NCI-H187 treated with DMSO at 0.1 percent for 48 hours (cell line): Measurements from ENCODE around the gene FBL.
"Not testable (repeated sequence)": the region's sequence is repeated elsewhere in the genome, so short reads cannot be mapped to it uniquely, and the experiment has no call there.

Source experiments
- DNase-seq: peaks from one replicate; lab custom pipeline; 2025; lab: John Stamatoyannopoulos, UW

FBL gene

DNA sequence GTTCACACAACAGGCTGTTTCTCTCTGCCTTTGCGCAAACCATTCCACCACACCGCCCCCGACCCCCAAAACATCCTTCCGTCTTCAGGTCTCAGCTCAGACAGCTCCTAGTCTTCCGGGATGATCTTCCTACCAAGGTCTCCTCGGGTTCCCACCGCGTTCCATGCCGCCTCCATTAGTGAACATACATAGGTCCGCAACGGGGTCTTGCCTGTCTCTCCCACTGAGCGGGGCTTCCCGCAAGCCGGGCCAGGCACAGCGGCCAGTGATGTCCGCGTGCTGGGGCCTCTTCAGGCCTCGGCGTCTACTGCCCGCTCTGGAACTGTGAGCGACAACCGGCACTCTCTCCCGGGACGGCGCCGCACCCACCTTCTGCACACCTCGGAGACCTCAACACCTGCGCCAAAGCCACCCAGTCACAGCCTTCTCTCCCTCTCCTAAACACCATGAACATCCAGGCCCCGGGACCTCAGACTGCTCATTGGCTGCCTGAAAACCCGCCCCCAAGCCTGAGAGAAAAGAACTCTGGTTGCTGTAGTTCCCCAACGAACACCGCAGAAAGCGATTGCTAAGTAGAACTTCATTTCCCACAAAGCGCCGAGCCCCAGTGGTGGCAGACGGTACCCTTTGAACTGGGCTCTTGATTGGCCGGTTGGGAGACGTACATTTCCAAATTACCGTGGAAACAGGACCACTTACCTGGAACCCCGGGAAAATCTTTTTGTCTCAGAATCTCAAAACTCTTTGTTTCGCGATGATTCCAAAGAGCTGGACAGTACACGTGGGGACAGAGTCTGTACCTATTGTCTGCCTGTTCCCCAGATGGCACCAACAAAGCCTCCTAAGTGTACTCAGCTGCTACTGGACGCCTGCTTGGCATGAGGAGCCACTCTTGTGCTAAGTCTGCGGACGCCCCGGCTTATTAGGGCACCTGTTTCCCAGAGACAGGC, 21.8 kb downstream of the FBL start:
- DNase-seq, result peak; percentile 97

DNA sequence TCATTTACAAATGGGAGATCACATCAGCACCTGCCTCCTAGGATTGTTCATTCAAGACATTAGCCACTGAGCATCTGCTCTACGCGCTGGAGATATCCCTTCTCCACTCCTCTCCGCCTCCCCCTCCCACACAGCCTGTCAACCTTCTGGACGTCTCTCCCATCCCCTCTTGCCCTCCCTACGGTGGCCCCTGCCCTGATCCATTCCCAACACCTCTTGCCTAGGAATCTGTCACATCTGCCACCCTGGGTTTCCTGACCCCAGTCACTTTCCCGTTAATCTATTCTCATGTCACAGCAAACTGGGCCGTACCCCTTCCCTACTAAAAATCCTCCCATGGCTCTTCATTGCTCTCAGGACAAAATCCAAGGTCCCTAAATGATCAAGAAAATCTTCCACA, 22.5 kb downstream of the FBL start:
- no peak for DNase-seq

DNA sequence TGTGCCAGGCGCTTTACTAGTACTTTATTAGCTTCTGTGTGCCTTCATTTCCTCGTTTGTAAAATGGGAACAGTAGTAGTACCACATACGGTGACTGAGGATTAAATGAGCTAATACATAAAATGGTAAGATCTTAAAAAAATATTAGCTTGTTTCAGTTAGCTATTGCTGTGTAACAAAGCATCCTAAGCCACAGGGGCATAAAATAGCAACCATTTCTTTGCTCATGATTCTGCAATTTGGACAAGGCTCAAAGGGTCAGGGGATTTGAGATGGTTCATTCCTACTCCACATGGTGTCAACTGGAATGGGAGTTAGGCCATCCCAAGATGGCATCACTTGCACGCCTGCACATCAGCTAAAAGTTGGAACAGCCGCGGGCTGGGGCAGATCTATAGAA, 25.5 kb downstream of the FBL start:
- DNase-seq, result no peak

DNA sequence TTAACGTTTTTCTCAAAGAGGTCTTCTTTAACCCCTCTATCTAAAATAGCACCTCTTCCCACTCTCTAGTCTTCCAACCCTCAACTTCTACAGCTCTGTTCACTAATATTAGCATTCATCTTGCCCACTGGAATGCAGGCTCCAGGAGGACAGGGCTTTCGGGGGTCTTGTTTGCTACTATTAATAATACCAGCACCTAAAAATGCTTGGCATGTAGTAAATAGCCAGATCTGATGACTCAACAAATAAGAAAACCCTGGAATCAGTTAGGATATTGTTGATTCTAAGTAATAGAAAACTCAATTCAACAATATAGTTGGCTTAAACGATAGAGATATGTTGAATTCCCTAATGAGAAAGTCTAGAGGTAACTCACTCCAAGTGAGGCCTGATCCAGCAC, 26.4 kb downstream of the FBL start:
- DNase-seq, result no peak

DNA sequence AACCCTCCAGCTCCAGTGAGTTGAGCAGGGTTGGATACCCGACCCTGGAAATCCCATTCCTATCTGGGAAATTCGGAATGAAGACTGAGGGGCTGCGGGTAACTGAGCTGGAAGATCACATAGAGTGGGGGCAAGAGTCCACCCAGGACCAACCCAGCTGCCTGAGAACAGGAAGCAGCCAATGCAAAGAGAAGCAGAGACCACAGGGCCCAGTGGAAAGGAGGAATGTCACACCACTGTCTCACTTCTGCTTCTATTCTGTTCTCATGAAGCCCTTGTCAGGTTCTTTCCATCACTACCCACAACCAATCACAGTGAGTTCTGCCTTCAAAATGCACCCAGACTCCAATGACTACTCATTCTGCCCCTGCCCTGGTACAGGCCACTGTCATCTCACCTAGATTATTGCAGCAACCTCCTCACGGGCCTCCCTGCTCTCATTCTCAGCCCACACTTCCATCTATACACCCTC, 27.5 kb downstream of the FBL start:
- DNase-seq, result no peak

DNA sequence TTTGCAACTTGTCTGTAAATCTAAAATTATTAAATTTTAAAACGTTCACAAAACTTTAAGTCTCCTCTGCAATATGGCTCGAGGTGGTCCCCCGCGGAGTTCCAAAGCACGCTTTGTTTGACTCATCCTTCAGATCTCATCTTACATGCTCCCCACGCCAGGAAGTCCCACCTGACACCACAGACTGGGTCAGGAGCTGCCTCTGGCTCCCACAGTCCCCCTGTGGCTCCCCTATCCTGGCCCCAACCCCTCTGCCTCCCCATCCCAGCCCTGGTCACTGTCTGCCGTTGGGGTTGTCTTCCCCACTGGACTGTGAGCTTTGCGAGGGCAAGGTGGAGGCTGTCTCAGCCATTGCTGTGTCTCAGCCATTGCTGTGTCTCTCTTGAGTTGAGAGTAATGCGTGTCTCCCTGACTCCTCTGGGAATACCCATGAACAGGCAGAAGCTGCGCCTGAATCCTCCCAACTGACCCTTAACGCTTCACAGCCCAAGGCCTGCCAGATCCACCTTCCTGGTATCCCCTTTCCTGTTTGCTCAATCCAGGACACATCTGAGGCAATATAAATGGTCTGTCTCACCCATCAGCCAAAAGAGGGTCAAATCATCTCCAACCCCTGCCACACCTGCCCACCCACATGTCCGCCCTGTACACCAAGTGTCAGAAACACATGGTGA, 28.2 kb downstream of the FBL start:
- DNase-seq, result no peak

DNA sequence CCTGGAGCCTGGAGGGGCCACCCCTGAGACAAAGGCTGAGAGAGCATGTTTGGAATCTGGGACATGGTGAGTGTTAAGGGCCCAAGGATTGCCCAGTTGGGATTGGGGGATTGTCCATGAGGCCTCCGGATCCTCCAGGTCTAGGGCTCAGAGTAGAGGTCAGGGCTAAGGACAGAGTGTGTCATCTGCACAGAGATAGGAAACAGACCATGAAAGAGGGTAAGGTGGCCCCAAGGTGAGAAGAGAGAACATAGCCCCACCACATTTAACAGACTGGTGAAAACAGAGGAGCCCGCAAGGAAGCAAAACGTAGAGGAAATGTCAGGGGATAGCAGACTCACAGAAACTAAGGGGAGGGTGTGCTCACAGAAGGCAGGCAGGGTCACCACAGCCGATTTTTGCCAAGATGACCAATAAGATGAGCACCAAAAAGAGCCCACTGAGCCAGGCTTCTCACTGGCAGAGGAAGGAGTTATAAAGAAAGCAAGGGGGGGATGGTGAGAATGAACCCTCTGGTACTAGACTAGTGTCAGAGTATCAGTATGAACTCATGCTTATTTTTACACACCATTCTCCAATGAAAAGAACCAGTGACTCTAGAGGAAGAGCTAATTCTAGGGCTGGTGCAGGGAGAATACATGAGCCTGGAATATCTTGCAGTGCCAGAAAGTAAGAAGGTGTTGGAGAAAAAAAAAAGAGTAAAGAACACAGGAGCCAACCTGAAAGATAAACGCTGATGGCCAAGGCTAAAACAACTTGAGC, 29.7 kb downstream of the FBL start:
- DNase-seq, result no peak

DNA sequence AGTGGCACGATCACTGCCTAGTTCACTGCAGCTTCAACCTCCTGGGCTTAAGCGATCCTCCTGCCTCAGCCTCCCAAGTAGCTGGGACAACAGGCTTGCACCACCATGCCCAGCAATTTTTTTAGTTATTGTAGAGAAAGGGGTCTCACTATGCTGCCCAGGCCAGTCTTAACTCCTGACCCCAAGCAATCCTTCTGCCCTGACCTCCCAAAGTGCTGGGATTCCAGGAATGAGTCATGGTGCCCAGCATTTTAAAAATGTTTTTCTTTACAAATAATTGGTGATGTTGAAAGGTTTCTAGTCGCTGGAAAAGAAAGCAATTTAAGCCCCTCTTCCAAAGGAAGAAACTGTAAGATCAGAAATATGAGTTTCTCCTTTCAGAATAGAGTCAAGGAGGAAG, 31.6 kb downstream of the FBL start:
- no peak for DNase-seq

DNA sequence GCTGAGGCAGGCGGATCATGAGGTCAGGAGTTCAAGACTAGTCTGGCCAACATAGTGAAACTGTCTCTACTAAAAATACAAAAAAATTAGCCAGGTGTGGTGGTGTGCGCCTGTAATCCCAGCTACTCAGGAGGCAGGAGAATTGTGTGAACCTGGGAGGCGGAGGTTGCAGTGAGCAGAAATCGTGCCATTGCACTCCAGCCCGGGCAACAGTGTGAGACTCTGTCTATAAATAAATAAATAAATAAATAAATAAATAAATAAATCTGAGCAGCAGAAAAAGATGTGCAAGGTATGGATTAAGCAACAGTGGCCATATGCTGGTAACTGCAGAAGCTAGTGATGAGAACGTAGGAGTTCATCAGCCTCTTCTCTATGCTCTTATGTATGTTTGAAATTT, 32.1 kb downstream of the FBL start:
- DNase-seq, result not testable (repeated sequence)

DNA sequence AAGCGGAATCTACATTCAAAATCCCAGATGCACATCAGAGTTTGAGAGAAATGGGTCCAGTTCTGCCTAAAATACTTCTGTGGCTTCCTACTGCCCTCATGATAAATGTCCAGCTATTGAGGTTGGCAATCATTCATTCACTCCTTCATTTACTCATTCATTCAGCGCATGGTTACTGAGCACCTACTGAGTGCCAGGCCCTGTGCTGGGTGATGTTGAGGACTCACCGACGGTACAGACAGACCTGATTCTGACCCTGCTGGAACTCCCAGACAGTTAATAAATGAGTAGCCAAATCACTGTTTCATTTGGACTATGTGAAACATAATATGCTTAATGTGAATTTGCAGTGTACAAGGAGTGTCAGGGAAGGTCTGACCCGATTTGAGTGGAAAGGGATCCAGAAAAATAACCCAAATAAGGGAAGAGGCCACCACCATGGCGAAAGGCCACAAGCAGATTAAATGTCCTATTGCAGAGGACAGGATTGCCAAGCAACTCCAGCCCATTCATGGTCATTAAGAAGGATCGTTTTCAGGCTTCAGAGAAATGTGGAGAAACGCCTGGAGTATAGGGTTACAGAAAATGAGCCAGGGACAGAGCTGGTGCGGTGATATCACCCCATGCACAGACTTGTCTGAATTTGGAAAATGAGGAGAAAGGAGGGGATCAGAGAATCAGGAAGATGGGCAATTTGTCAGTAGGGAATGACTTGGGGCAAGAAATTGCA, 32.8 kb downstream of the FBL start:
- DNase-seq, result no peak

DNA sequence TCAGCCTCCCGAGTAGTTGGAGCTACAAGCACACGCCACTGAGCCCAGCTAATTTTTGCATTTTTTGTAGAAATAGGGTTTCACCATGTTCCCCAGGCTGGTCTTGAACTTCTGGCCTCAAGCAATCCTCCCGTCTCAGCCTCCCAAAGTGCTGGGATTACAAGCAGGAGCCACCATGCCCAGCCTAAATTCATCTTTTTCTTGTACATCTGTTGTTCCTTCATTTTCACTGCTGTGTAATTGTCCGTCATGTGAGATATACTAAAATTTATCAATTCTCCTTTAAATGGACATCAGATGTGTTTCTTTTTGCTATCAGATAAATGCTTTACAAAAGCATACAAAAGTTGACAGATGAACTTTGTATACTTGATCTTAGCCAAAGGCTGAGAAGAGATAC, 35.1 kb downstream of the FBL start:
- DNase-seq, result no peak

DNA sequence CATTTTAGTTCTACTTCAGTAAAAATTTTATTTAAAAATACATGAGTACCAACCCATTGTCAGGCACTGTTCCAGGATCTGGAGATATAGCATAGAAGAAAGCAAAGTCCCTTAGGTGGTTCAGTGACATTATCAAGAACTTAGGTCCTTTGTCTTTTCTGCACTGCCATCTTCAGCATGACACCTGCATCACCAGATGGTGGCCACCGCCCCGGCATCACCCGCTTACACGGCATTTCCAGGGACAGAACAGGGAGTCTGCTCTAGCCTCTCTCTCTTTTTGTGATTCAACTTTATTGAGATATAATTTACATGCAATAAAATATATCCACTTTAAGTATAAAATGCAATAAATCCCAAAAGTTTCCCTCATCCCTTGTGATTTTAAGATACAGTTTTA, 35.8 kb downstream of the FBL start:
- DNase-seq, result no peak

DNA sequence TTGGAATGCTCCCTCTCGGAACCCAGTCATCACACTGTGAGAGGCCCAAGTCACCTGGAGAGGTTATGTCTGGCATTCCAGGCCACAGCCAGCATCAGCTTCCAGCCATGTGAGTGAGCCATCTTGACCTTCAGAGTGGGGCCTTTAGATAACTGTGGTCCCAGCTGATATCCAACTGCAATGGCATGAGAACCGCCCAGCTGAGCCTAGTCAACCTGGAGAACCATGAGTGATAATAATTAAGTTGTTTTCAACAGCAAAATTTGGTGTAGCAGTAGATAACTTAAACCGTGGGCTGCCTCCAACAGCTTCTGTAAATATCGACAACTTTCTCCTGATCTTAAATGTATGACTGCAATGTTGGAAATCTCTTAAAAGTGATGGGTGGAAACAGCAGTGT, 36.8 kb downstream of the FBL start:
- no peak for DNase-seq

DNA sequence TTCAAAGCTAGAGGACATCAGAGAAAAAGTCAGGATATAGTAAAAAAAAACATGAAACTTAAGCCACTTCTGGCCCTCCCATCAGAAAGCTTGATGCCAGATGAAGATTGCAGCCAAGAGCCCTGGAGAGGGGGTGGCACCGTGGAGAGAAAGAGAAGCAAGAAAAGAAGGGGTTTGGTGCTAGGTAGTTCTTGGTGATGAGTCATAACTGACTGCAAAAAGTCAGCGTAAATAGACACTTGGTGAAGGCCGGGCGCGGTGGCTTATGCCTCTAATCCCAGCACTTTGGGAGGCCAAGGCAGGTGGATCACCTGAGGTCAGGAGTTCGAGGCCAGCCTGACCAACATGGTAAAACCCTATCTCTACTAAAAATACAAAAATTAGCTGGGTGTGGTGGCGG, 37.5 kb downstream of the FBL start:
- not testable (repeated sequence) for DNase-seq

DNA sequence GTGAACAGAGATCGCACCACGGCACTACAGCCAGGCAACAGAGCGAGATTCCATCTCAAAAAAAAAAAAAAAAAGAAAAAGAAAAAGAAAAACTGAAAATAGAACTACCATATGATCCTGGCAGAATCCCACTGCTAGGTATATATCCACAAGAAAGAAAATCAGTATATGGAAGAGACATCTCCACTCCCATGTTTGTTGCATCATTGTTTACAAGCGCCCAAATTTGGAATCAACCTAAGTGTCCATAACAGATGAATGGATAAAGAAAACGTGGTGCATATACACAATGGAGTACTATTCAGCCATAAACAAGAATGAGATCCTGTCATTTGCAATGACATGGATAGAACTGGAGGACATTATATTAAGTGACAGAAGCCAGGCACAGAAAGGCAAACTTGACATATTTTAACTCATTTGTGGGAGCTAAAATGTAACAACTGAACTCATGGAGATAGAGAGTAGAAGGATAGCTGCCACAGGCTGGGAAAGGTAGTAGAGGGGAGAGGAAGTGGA, 38.3 kb downstream of the FBL start:
- DNase-seq, result no peak

DNA sequence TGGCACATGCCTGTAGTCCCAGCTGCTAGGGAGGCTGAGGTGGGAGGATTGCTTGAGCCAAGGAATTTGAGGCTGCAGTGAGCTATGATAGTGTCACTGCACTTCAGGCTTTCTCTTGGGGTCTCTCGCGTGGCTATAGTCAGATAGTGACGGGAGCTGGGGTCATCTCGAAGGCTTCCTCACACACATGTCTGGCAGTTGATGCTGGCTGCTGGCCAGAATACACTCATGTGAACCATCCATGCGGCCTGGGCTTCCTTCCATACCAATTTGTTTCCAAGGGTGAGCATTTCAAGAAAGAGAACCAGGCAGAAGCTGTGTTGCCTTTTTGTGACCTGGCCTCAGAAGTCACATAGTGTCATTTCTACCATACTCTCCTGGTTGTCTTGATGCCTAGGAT, 41.1 kb downstream of the FBL start:
- DNase-seq, result no peak

DNA sequence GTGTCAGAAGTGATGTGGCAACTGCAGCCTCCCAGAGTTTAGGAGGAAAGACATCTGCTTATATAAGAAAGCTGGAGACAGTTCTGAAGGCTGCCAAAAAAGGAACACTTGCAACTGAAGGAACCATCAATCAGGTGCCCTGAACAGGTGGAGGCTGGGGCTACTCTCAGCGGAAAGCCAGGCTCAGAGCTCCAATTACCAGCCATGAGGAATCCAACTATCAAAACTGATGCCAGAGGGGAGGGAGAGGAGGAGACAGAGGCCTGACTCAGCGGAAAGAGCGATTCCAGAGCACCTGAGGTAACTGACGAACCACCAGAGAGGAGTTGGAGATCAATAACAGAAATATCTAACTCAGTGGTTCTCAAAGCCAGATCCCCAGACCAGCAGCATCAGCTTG, 43.2 kb downstream of the FBL start:
- DNase-seq, result no peak

DNA sequence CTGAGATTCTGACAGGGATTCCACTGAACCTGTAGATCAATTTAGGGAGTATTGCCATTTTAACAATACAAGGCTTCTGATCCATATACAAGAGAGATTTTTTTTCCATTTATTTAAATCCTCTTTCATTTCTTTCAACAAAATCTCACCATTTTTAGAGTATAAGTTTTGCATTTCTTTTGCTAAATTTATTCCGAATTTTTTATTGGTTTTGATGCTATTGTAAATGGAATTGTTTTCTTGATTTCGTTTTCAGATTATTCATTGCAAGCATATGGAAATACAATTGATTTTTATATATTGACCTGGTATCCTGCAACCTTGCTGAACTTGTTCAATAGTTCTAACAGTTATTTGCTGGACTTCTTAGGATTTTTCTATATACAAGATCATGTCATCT, 49.1 kb downstream of the FBL start:
- DNase-seq, result no peak

DNA sequence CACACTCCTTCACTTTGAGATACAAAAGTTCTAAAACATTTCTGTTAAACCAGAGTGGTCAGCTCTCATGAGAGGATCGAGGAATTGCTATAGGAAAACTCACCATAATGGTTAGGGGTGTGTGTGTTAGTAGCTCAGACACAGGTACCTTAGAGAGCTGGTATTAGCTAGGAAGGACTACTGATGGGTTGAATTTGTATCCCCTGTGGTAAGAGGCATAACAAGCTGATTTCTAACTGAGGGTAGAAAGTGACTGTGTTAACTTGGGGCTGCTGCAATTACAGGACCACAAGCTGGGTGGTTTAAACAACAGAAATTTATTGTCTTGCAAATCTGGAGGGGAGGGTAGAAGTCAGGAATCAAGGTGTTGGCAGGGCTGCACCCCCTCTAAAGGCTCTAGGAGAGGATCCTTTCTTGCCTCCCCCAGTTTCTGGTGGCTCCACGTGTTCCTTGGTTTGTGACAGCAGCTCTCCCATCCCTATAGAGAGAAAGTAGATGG, 50.1 kb downstream of the FBL start:
- no peak for DNase-seq

DNA sequence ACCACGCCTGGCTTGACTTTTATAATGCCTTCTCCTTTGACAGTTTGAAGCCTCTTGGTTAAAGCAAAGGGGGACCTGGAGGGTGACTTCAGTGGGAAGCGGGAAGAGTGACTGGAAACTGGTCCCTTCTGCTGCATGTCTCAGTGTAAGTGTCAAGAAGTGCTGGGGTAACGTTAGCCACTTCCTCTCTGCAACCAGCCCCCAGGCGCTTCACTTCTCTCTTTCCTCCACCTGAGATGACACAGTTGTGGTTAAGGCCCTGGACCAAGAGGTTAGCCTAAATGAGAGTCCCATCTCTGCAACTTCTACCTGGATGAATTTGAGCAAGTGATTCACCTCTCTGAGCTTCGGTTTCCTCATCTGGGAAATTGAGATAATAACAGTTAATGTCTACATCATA, 51.2 kb downstream of the FBL start:
- DNase-seq, result no peak

DNA sequence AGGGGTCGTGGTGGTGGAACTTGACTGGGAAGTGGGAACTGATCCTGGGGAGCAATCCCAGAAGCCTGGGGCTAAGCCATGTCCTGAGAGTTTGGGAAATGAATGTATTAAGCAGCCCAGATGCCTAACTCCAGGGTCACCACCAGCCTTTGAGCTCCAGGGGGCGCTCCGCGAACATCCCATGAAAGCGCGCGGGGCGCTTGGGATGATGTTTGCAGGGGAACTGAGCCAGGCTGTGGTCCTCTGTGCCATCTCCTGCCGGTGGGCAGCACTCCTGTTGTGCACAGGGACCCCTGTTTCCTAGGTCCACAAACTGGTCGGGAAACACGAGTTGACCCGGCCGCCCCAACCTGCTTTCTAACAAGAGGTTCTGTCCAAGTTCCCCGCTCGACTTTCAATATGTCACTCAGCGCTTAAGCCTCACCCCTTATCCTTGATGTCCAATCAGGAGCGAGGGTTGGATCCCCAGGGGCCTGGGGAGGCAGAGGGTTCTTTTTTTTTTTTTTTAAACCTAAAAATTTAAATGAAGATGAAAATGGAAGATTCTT, 53.1 kb downstream of the FBL start:
- DNase-seq, result peak; percentile 15
